GM19397 (cell line): ENCODE data around the gene CGB2.
"Not testable (repeated sequence)": the region's sequence is repeated elsewhere in the genome, so short reads cannot be mapped to it uniquely, and the experiment has no call there.

ENCODE experiments used
- ATAC-seq: cut with Tn5 transposase; IDR thresholded peaks from one replicate; pipeline ENCODE4 v1.9.1; 2021; ENCODE audit warnings: mild to moderate bottlenecking, moderate library complexity; ENCODE audit not compliant: unreplicated experiment

CGB2 gene

DNA sequence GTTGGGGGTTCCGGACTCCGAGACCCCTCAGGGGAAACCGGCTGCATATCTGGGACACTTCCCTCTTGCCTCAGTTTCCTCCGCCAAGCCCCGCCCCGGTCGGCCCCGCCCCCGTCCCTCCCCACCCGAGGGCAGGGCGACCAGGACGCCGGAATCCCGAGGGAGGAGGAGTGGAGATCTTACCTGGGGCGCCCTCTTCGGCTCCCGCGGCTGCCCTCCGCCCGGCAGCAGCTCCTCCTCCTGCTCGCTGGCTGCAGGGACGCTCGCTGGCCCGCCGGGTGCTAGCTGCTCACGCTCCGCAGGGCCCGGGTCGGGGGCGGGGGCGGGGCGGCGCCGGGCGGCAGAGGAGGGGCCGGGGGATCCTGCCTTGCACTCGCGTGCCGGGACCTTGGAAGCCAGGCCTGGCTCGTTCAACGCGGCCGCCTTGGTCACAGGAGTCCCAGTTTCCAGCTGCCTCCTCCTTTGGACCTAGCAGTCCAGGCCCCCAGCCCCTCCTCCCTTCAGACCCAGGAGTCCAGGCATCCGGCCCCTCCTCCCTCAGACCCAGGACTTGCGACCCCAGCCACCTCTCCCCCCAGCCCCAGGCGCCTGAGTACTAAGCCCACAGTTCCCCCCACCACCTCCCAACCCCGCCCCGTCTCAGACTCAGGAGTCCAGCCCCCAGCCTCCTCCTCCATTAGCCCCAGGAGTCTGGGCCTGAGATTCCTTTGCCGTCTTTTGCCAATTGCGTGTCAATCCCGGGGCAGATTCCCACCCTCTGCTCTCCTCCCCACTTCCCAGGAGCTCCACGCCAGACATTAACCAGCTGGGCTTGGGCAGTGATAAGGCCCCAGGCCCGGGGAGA lies 33.3 kb downstream of the CGB2 start, which contains the start of gene NTF4:
TSS of gene NTF4 (minus strand) at position 51 of the 844 bp plus-strand sequence. CDS start 2,821 bp downstream, outside the sequence.
- no peak for ATAC-seq

DNA sequence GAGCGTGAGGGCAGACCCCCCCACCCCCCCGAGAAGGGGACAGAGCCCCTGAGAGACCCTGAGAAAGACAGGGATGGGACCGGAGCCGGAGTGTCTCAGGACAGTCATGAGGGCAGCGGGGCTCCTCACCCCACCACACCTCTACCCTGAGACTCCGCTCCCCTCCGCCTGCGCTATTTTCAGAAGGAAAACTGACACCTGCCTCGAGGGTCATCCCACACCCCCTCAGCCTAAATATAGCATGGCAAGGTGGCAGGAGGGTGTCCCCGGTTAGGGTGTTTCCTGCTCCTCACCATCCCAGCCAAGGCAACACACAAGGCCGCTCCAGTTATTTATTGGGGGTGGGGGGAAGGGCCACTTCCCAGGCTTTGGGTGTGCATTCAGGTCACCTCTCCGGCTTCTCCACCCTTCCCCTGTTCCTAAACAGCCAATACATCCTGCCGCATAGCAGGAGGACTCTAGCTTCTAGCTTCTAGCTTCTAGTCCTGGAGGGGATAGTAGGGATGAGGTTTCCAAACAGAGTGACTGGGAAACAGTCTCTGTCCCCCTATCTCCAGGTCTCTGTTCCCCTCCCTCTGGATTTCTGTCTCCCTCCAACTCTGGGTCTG lies 34.3 kb downstream of the CGB2 start:
- no peak for ATAC-seq

DNA sequence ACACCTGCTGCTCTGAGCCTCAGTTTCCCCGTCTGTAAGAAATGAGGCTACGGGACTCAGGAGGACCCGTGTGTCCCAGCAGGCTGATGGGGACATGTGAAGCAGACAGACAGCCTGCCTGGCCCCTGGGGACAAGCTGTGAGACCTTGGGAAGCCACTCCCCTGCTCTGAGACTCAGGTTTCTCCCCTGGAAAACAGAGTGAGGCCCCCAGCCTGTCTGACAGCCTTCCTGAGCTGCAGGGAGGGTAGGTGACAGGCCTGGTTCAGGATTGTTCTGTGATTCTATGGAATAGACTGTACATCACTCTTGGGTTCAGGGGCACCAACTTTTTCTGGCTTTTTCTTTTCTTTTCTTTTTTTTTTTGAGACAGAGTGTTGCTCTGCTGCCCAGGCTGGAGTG lies 35.9 kb downstream of the CGB2 start:
- no peak for ATAC-seq

DNA sequence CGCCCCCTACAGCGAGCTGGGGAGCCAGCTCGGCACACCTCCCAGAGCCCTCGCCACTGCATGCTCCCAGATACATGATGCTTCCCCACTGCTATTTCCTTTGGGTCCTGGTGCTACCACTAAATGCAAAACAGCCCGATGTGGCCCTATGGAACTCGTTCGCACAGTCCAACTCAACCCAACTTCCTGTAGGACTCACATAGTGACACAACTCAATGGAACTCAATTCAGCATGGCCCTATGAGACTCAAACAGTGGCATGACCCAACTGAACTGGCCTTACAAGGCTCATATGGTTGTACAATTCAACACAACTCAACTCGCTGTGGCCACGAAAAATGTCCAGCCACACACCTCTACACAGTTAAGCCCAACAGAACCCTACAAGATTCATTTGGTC lies 37.3 kb downstream of the CGB2 start:
- ATAC-seq, result no peak

DNA sequence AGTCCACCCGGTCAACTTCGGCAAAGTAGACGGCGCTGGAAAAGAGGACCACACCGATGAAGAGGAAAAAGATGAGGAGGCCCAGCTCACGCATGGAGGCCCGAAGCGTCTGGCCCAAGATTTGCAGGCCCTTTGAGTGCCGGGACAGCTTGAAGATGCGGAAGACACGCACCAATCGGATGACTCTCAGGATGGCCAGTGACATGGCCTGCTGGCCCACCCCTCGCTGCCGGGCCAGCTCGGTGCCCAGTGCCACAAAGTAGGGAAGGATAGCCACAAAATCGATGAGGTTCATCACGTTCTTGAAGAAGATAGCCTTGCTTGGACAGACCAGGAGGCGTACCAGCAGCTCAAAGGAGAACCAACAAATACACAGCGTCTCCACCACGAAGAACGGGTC lies 38.7 kb downstream of the CGB2 start:
- ATAC-seq, result no peak

DNA sequence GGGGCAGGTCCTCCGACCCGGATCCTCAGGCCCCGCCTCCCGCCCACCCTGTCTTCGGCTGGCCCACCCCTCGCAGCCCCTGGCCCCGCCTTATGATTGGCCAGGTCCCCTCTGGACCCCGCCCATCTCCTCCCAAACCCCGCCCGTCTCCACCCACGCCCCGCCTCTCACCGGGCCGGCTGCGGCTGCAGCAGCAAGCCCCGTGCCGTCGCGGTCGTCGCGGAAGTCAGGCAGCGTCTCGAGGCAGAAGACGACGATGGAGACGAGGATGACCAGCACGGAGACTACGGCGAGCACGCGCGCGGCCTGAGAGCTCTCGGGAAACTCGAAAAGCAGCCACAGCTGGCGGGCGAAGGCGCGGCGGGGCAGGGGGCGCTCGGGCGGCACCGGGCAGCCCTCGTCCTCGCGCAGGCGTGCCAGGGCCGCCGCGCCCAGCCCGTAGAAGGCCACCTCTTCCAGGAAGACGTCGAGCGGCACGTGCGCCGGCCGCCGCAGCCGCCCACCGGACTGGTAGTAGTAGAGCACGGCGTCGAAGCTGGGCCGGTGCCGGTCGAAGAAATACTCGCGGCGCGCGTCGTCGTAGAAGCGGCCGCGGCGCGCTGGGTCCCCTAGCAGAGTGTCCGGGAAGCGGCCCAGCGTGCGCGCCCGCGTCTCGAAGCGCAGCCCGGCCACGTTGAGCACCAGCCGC lies 40.3 kb downstream of the CGB2 start:
- ATAC-seq, result no peak

DNA sequence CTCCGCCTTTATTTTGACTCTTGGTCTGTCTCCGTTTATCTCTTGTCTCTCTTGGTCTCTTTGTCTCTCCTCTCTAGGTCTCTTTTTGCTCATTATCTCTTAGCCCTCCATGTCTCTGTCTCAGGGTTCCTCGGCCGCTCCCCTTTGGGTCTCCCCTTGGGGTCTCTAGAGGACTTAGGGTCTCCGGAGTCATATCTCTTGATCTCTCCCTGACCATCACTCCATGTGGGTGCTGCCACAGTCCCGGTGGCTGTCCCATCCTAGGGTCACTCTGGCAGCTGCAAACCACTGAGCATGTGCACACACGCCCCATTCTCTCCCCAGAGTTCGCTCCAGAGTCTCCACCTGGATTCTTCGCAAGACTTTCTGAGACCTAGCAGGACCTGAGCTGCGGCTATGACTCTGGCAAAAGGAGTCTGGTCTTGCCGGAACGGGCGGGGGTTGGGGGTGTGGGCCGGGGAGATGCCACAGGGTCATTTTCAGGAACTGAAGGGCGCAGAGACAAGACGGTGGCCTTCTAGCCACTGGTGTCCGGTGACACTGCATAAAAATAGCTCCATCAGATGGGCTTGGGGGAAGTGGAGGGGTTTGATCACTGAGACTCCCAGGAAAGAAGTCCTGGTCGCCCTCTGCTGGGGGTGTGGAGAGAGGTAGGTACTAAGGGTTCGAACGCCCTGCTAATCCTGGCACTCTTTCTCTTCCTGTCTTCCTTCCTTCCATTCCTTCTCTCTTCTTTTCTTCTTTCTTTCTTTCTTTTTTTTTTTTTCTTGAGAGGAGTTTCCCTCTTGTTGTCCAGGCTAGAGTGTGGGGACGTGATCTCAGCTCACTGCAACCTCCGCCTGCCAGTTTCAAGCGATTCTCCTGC lies 42.1 kb downstream of the CGB2 start:
- no peak for ATAC-seq

DNA sequence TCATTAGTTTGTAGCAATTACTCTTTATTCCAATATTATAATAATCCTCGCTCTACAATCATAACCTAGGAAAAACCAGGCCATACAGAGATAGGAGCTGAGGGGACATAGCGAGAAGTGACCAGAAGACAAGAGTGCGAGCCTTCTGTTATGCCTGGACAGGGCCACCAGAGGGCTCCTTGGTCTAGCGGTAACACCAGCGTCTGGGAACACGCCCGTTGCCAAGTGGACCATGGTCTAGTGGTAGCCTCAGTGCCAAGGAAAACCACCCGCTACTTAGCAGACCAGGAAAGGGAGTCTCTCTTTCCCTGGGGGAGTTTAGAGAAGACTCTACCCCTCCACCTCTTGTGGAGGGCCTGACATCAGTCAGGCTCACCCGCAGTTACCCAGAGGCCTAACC lies 43.2 kb downstream of the CGB2 start:
- ATAC-seq, result not testable (repeated sequence)

DNA sequence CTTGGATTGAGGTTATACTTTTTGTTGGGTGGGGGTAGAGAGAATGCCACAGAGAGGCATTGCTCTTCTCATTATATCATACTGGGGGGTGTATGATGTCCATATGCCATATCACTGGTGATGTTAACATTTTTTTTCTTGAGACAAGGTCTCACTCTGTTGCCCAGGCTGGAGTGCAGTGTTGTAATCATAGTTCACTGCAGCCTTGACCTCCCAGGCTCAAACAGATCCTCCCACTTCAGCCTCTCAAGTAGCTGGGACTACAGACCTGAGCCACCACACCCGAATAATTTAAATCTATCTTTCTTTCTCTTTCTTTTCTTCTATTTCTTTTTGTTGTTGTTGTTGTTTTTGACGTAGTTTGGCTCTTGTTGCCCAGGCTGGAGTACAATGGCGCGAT lies 48.7 kb downstream of the CGB2 start:
- ATAC-seq, result no peak

DNA sequence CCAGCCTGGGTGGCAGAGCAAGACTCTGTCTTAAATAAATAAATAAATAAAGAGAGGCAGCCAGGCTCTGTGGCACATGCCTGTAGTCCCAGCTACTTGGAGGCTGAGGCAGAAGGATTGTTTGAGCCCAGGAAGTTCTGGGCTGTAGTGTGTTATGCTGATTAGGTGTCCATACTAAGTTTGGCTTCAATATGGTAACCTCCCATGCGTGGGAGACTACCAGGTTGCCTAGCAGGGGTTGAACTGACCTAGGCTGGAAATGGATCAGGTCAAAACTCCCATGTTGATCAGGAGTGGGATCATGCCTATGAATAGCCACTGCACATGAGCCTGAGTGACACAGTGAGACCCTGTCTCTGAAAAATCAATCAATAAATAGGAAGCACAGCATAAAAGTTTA lies 49.6 kb downstream of the CGB2 start:
- no peak for ATAC-seq
